ENCODE data around the gene TRPV4. TPM values are rescaled to one million over a fixed set of nuclear protein-coding genes. Genes with fewer than 3 reads are reported as not detected.

The TRPV4 gene
- total RNA-seq, 2 donors from 2014 or later: not detected

DNA sequence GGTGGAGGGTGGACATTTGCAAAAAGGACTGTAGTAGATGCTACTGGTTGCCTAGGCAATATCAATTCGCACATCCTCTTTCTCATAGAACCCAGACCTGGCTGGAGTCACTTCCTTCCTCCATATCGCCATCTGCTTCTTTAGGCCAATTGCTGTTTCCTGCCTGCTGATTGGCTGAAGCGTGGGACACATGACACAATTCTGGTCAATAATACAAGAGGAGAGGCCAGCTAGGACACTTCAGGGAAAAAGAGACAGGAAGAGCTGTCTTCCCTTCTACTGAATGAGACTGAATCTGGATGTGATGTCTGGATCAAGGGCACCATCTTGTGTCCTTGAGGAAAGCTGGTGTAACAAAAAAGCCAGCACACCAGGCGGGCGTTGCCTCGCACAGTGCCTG, 53.8 kb downstream of the TRPV4 start:
- Mint-ChIP-seq H3K27ac (no peak overlapping the region), H3K9me3 (no peaks in the 10 kb centered on the region), H3K36me3 (no peaks in the 10 kb centered on the region)
- no peak for ATAC-seq
- no peak for DNase-seq (ENCODE audit: low spot score in 2 of 2)

DNA sequence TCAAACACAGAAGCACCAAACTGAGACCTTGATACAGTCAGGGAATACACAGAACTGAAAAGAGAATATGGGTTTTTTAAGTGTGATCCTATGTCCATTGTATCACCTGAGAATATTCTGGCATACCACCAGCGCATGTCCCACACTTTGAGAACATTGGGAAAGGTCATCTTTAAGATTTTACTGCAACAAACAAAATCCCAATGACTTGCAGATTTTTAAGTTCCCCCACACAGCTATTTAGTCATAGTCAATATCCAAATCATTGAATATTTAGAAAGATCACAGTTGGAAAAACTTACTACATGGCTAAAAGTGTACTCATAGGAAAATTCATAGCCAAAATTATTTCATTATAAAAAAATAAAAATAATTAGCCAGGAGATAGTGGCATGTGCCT, 54.5 kb downstream of the TRPV4 start:
- Mint-ChIP-seq H3K36me3 (no peaks in the 10 kb centered on the region), H3K27ac (no peak overlapping the region), H3K9me3 (no peaks in the 10 kb centered on the region)
- DNase-seq (ENCODE audit: low spot score in 2 of 2) (no peak), ATAC-seq (no peak)

DNA sequence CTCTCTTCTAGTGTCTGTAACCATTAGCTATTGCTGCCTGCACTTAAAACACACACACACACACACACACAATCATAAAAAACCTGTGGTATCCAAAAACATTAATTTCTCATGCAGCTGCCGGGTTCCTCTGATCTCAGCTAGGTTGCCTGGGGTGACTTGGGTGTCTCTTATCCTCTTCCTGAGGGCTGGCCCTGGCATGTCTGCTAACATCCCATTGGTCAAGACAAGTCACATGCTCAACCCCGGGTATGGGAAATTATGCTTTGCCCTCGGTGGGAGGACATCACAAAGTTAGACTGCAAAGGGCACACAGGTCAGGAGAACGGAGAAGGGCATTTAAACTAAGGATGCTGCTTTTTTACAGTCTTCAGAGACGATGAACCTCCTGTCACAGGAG, 55.7 kb downstream of the TRPV4 start:
- peak; percentile 74 to 87 for ATAC-seq
- DNase-seq (ENCODE audit: low spot score in 2 of 2): peak in 1 of 2 donors; percentile 36
- Mint-ChIP-seq H3K36me3 (no peaks in the 10 kb centered on the region), H3K9me3 (no peaks in the 10 kb centered on the region), H3K27ac (peak overlapping the region in 1 of 2 donors; percentile 73)

DNA sequence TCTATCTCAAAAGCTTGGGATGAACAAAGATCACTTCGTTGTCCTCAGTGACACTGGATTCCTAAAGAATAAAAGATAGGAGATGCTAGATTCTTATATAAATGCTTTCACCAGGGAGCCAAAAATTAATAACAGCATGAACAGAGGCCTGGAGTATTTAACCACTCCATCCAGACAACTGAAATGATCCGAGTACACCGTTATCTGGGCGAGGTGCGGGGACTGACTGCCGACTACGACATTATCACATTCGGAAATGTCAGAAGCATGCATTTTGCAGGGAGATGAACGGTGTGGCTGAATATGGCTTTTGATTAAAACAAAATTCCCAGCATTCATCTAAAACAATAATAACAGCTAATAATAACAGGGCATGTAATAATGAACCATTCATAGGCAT, 56.6 kb downstream of the TRPV4 start:
- ATAC-seq: no peak
- Mint-ChIP-seq H3K9me3 (no peaks in the 10 kb centered on the region), H3K36me3 (no peaks in the 10 kb centered on the region)

DNA sequence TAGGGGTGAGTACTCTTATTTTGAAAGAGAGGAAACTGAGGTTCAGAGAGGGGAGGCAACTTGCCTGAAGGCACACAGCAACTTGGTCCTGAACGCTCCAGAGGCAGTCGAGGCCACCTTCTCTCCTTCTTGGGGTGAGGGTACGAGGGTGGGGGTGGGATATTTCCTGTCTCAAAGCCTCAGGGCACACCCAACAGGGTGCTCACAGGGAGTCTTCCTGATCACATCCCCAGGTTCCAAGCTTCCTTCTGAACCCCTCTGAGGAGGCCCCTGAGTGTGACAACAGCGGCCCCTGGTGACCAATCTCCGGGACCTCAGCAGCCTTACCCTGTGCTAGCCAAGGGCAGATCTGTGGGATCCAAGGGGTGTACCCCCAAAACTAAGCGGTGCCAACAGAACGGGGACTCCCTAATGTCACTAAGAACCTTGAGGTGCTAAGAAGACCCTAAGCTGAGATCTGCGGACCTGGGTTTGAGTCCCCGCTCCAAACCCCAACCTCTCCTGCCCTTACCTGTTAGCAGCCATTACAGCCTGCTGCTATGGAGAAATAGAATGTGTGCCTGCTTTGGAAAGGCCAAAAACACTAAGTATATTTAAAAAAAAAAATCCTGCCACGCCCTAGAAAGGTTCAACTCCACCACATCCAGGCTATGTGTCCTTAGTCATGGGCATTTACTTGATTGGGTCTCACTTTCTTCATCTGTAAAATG, 57.9 kb downstream of the TRPV4 start:
- ATAC-seq (peak; percentile 79 to 88), DNase-seq (ENCODE audit: low spot score in 2 of 2) (peak; percentile 67 to 80)
- Mint-ChIP-seq H3K36me3 (no peaks in the 10 kb centered on the region), H3K9me3 (no peaks in the 10 kb centered on the region), H3K27ac (no peak overlapping the region)

More for the DNA sequence above, 56.6 kb downstream of the TRPV4 start:
- no peak for DNase-seq (ENCODE audit: low spot score in 2 of 2)
- H3K27ac Mint-ChIP-seq: no peak overlapping the region

DNA sequence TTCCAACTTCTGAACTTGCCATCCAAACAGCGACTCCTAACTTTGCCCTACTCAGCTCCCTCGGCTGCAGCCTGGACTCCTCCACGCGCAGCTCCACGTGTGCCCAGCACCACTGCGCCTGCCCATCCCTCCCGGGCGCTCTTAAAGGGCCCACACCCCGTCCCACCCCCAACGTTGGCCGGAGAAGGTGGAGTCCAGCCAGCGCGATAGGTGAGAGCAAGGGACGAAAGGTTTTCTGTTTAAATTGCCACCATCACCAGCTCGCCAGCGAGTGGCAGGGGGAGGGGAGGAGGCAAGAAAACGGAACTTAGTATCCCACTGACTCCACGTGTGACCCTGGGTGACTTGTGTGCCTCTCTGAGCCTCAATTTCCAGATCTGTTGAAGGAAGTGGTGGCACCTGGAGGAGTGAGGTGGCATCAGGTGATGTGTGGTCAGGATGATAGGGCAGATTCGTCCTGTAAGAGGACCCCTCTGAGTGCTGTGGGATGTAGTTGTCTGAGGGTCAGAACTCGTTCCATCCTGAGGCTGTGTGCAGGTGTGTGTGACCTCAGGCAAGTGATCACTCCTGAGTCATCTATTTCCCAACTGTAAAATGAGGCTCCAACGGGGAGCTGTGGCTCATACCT, 59.7 kb downstream of the TRPV4 start:
- DNase-seq (ENCODE audit: low spot score in 2 of 2) (peak in 1 of 2 donors; percentile 50), ATAC-seq (no peak)
- no peak overlapping the region for H3K27ac Mint-ChIP-seq
- H3K9me3 Mint-ChIP-seq: no peaks in the 10 kb centered on the region
- no peaks in the 10 kb centered on the region for H3K36me3 Mint-ChIP-seq

DNA sequence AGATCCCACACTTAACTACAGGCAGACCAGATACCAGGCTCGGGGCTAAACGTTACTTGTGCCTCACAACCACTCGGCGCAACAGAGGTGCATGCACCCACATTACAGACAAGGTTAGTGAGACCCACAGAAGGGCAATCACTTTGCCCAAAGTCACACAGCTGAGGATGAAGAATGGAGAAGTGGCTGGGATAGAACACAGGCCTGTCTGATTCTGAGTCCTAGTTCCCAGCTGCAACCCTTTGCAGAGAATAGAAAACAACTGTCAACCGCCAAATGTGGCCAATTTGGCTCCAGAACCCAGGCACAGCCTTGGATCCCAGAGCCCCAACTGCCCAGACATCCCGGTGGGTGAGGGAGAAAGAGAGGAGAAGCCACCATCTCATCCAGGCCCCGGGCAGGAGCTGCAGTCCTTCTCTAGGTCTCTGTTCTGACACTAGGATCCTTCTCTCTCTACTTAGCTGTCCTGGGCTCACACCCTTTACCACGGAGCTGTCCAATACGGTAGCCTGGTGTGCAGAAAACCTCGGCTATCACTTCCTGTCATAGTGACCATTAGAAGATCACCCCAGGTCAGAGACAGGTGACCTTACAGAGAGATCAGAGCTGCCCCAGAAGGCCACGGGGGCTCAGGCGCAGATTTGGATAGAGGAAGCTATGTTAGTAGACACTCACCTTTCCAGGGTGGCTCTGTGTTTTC, 60.4 kb downstream of the TRPV4 start:
- ATAC-seq (no peak), DNase-seq (ENCODE audit: low spot score in 2 of 2) (peak in 1 of 2 donors; percentile 47)
- Mint-ChIP-seq H3K36me3 (no peaks in the 10 kb centered on the region), H3K27ac (no peak overlapping the region), H3K9me3 (no peaks in the 10 kb centered on the region)

DNA sequence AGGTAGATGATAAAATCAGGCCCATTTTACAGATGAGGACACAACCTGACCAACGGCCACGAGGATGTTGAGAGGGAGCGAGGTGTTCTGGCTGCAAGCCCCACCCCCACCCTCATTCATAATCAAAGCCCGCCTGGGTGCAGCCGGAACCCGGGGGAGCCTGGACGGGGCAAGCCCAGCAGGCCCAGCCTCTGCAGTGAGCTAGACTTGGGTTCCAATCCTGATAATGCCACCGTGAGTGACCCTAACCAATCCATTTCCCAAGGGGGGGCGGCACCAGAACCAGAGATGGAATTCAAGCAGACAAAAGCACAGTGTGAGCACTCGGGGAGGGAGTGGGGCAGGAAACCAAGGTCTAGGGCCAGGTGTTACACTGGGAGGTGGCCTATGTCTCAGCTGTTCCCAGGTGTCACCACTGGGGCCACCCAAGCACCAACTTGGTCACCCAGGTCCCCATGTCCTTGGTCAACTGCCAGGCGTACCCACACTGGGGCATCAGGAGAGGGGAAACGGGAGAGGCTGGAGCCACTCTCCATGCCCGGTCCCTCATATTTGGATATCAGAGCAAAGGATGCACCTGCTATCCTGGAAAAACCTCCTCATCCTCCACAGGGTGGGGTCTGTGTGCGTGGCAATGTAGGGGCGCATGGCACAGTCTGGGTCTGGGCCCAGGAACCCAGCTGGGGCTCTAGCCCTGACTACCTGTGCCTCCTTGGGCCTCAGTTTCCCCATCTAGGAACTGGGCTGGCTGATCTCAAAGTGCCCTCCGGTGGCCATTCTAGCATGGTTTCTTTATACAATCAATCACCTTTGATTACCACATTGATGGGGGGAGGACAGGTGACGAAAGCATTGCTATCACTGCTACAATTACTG, 61.2 kb downstream of the TRPV4 start:
- Mint-ChIP-seq H3K9me3 (no peaks in the 10 kb centered on the region), H3K36me3 (no peaks in the 10 kb centered on the region), H3K27ac (no peak overlapping the region)
- no peak for ATAC-seq
- DNase-seq (ENCODE audit: low spot score in 2 of 2): peak in 1 of 2 donors; percentile 41

DNA sequence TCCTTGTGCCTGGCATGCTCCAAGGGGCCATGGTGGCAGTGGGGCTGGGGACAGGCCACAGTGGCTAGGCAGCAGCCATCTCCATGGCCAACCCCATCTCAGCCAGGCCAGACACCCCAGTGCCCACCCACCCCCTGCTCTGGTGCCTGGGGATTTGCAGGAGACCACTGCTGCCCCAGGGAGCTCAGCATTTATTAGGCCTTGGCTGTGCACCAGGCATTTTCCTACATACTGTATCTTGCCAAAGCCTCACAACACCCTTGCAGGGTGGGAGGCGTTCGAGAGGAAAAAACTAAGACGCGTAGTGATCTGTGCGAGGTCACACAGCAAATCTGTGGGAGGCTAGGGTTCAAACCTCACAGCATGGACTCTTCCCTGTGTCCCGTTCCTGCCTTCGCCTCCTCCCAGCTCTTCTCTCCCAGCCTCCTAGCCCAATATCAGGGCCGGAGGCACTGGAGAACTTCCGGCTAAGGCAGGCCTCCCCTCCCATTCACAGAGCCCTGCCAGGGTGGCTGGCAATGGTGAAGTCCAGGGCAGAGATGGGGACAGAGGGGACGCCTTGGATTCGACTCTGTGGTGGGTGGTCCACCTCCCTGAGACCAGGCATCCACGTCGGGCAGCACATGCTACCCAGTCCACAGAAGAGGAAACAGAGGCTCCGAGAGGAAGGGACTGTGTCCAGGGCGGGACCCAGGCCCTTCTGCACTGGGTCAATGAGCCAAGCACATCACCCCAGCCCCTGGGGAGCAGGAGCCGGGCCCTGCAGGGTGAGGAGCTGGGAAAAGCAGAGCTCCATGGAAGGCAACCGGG, 62.1 kb downstream of the TRPV4 start:
- H3K9me3 Mint-ChIP-seq: no peaks in the 10 kb centered on the region
- ATAC-seq (no peak), DNase-seq (ENCODE audit: low spot score in 2 of 2) (peak in 1 of 2 donors; percentile 46)
- H3K27ac Mint-ChIP-seq: no peak overlapping the region
- no peaks in the 10 kb centered on the region for H3K36me3 Mint-ChIP-seq

DNA sequence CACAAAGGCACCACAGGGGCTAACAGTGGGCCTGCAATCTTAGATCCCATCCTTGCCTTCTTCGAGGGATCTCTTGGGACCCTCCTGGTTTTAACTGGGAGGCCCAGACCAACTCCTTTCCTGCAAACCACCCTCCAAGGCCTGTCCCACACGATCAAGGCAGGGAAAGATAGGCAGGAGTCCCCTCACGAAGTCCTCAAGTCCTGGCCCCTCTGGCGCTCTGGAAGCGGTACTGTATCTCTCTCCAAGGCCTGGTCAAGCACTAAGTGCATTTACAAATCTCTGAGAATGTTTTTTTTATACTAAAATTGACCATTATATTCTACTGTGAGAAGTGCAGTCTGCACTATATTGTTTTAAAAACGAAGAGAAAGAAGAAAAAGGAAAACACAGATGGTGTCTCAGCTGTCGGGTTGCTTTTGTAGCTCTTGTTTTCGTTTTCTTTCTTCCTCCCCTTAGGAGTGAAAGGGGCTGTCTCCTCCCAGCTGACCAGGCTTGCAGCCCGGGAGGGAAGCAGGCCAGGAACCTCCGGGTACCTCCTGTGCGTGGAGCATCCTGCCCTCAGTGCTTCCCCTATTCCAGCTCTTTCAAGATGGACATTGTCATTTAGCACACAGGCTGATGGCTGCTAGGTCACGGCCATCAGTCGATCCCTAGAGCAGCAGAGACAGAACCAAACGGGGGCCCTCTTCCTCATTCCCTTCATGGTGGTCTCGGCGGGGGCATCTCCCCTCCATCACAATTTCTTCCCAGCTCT, 62.9 kb downstream of the TRPV4 start:
- Mint-ChIP-seq H3K9me3 (no peaks in the 10 kb centered on the region), H3K27ac (no peak overlapping the region), H3K36me3 (no peaks in the 10 kb centered on the region)
- DNase-seq (ENCODE audit: low spot score in 2 of 2) (peak in 1 of 2 donors; percentile 44), ATAC-seq (no peak)

DNA sequence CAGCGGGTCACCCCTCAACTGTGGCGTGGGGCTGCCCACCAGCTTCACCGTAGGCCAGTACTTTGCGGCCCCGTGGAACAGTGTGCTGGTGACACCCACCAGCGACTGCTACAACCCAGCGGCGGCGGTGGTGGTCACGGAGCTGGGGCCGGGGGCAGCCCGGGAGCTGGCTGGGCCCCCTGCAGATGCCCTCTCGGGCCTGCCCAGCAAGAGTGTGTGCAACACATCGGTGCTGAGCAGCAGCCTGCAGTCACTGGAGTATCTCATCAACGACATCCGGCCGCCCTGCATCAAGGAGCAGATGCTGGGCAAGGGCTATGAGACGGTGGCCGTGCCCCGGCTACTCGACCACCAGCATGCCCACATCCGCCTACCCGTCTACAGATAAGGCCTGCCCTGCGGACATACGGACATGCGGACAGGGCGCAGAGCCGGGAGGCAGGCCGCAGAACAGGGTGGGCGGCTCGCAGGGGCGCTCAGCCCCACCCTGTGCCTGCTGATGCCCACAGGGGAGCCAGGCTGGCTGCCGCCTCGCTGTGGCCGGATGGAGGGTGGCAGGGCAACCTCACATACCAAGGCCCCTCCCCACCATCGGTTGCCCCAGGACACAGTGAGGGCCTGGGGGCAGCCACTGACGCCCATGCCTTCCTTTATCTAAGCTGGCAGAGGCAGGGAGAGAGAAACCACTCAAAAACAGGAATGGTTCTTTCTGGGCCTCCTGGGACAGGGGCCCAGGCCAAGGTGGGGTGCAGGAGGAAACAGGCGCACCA, 64.1 kb downstream of the TRPV4 start:
- DNase-seq (ENCODE audit: low spot score in 2 of 2) (peak in 1 of 2 donors; percentile 54), ATAC-seq (no peak)
- no peaks in the 10 kb centered on the region for H3K9me3 Mint-ChIP-seq
- H3K27ac Mint-ChIP-seq: no peak overlapping the region
- H3K36me3 Mint-ChIP-seq: no peaks in the 10 kb centered on the region

DNA sequence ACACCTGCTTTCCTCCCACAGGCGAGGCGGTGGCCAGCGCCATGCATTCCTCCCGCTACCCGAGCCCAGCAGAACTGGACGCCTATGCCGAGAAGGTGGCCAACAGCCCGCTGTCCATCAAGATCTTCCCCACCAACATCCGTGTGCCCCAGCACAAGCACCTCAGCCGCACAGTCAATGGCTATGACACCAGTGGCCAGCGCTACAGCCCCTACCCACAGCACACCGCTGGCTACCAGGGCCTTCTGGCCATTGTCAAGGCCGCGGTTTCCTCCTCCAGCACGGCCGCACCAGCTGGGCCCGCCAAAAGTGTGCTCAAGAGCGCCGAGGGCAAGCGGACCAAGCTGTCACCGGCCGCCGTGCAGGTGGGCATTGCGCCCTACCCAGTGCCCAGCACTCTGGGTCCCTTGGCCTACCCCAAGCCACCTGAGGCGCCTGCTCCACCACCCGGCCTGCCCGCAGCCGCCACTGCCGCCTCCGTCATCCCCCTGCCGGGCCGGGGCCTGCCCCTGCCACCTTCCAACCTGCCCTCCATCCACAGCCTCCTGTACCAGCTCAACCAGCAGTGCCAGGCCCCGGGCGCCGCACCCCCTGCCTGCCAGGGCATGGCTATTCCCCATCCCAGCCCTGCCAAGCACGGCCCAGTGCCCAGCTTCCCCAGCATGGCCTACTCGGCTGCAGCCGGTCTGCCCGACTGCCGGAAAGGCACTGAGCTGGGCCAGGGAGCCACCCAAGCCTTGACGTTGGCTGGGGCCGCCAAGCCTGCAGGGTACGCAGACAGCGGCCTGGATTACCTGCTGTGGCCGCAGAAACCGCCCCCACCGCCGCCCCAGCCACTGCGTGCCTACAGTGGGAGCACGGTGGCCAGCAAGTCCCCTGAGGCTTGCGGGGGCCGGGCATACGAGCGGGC, 65.0 kb downstream of the TRPV4 start:
- DNase-seq (ENCODE audit: low spot score in 2 of 2): peak in 1 of 2 donors; percentile 52
- H3K36me3 Mint-ChIP-seq: peaks cover 0 to 4% of the 10 kb centered on the region in 2 donors
- H3K9me3 Mint-ChIP-seq: peaks cover 0 to 3% of the 10 kb centered on the region in 2 donors
- H3K27ac Mint-ChIP-seq: no peak overlapping the region
- ATAC-seq: no peak

DNA sequence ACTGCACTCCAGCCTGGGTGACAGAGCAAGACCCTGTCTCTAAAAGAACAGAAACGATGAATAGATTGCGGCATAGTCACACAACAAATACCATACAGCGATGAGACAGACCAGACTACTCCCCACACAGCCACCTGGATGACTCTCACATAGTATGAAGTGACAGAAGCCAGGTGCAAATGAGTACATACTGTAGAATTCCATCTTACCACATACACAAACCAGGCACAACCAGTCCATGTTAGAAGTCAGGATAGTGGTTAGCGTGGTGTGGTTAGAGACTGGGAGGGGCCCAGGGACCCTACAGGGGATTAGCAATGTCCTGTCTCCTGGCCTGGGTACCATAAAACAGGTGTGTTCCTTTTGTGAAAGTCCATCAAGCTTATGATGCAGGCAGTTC, 65.7 kb downstream of the TRPV4 start:
- Mint-ChIP-seq H3K36me3 (peaks cover 0 to 5% of the 10 kb centered on the region in 2 donors), H3K9me3 (peaks cover 0 to 4% of the 10 kb centered on the region in 2 donors), H3K27ac (no peak overlapping the region)
- no peak for ATAC-seq
- DNase-seq (ENCODE audit: low spot score in 2 of 2): no peak

DNA sequence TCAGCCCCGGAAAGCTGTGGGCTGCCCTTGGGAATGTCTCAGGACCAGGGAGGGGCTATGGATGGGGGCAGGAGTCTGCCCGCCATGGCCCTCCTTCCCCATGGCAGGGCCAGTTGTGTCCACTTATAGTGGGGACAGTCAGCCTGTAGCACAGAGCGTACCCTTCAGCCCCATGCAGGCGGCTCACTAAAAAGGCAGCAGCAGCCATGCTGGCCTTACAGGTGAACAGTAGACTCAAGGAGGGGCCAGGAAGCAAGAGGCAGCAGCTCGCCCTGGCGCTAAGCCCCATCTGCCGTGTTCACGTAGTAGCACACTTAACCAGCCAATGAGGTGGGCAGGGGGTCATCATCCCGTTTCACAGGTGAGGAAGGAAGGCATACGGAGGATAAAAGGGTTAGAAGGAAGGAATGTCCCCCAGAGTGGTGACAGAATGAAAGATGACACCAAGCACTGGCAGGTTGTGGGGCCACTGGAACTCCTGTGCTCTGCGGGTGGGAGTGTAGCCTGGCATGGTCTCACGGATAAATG, 66.9 kb downstream of the TRPV4 start:
- ATAC-seq (no peak), DNase-seq (ENCODE audit: low spot score in 2 of 2) (peak in 1 of 2 donors; percentile 38)
- Mint-ChIP-seq H3K27ac (no peak overlapping the region), H3K9me3 (peaks cover 0 to 4% of the 10 kb centered on the region in 2 donors), H3K36me3 (peaks cover 0 to 5% of the 10 kb centered on the region in 2 donors)

Data from activated naive CD4-positive, alpha-beta T cell treated with anti-CD3 and anti-CD28 coated beads, Interleukin-2, amount 50 U/mL, for 72 hours (primary cell).